Fibroblast of lung (primary cell): ENCODE data around the gene CXCR3. TPM values are rescaled to one million over a fixed set of nuclear protein-coding genes. Genes with fewer than 3 reads are reported as not detected.

Experiments used
- DNase-seq, 2 donors: peaks; one replicate each; pipeline versions ENCODE4 v3.0.0 to v3.0.0-alpha.2; 2010; ENCODE audit warnings: low read depth in 2 of 2
- H2AFZ ChIP-seq: 2 replicates; pipeline ENCODE4 v1.5.1; 2012; ENCODE audit warnings: low read length, control low read depth, inconsistent platforms
- H3K27ac ChIP-seq: 2 replicates; pipeline ENCODE4 v1.5.1; 2011; ENCODE audit warnings: low read length, control low read depth; ENCODE audit not compliant: insufficient read depth
- H3K27me3 ChIP-seq: 2 replicates; pipeline ENCODE4 v1.5.1; 2011; ENCODE audit warnings: mild to moderate bottlenecking, low read length; ENCODE audit not compliant: control insufficient read depth, insufficient read depth
- H3K36me3 ChIP-seq: 2 replicates; pipeline ENCODE4 v1.5.1; 2011; ENCODE audit warnings: low read length; ENCODE audit not compliant: control insufficient read depth, insufficient read depth
- H3K4me1 ChIP-seq: 2 replicates; pipeline ENCODE4 v1.5.1; 2011; ENCODE audit warnings: low read length; ENCODE audit not compliant: control insufficient read depth, insufficient read depth; ENCODE audit errors: extremely low read depth
- H3K4me2 ChIP-seq: 2 replicates; pipeline ENCODE4 v1.5.1; 2011; ENCODE audit warnings: low read length, control low read depth; ENCODE audit not compliant: insufficient read depth; ENCODE audit errors: extremely low read depth
- H3K4me3 ChIP-seq, 4 experiments: fragments of 200-600 bp in 1 of 4; sonication (generic) in 1 of 4; replicated peaks in 1 of 4; 2 replicates each; pipeline ENCODE4 v1.5.1; 2011 to 2016; ENCODE audit warnings: low read length in 4 of 4, low read depth in 3 of 4, mild to moderate bottlenecking in 3 of 4, control low read depth in 2 of 4, inconsistent platforms in 1 of 4, mixed read lengths in 1 of 4; ENCODE audit not compliant: insufficient read depth in 1 of 4; ENCODE audit errors: control extremely low read depth in 1 of 4
- H3K79me2 ChIP-seq: 2 replicates; pipeline ENCODE4 v1.5.1; 2012; ENCODE audit warnings: mild to moderate bottlenecking, low read length, inconsistent platforms; ENCODE audit not compliant: control insufficient read depth, insufficient read depth
- H3K9ac ChIP-seq: 2 replicates; pipeline ENCODE4 v1.5.1; 2011; ENCODE audit warnings: mild to moderate bottlenecking, low read length, control low read depth; ENCODE audit not compliant: insufficient read depth
- H3K9me3 ChIP-seq: 2 replicates; pipeline ENCODE4 v1.5.1; 2012; ENCODE audit warnings: low read depth, low read length; ENCODE audit not compliant: control insufficient read depth, insufficient read depth
- H4K20me1 ChIP-seq: 2 replicates; pipeline ENCODE4 v1.5.1; 2011; ENCODE audit warnings: low read length; ENCODE audit not compliant: control insufficient read depth, insufficient read depth; ENCODE audit errors: extremely low read depth
- CTCF ChIP-seq, 2 donors: IDR thresholded peaks in 1 of 2; conservative IDR thresholded peaks in 1 of 2; 1 replicate in 1 of 2; 2 replicates in 1 of 2; pipeline ENCODE4 v1.5.1; 2011 to 2012; ENCODE audit warnings: low read length in 2 of 2, control low read depth in 1 of 2, inconsistent platforms in 1 of 2, low read depth in 1 of 2, mild to moderate bottlenecking in 1 of 2
- EZH2 ChIP-seq: IDR thresholded peaks from 2 replicates; pipeline ENCODE4 v1.5.1; 2012; ENCODE audit warnings: low read length, control low read depth, mild to moderate bottlenecking; ENCODE audit errors: missing control alignments
- polyA plus RNA-seq, 2 donors: library from polyadenylated mRNA; depleted of rRNA in 1 of 2; stranded (reverse) in 1 of 2; unstranded in 1 of 2; fragments of >200 nt; gene quantifications; 2 replicates each; pipeline ENCODE4 v1.2.1, GENCODE V29; 2011 to 2012; ENCODE audit warnings: missing spikeins in 1 of 2
- total RNA-seq: library from RNA; depleted of rRNA; stranded (reverse); fragments of >200 nt; gene quantifications from 2 replicates; pipeline ENCODE4 v1.2.1, GENCODE V29; 2014

CXCR3 gene
- total and polyA plus RNA-seq, 2 donors (not counting 1 experiment from before 2014, with no cell fraction given) = not detected

GRCh38 chrX:71659342-71659741 lies 41.0 kb upstream of the CXCR3 start:
- H3K79me2 ChIP-seq = no peaks in the 10 kb centered on the region
- no peaks in the 10 kb centered on the region for H3K27me3 ChIP-seq
- no peak overlapping the region for H3K4me3 ChIP-seq
- no peaks in the 10 kb centered on the region for H3K36me3 ChIP-seq
- no peaks in the 10 kb centered on the region for H3K9me3 ChIP-seq
- H3K4me1 ChIP-seq = no peaks in the 10 kb centered on the region
- no peak for DNase-seq
- H3K9ac ChIP-seq = no peak overlapping the region
- no peak overlapping the region for H3K27ac ChIP-seq
- TF ChIP-seq EZH2 (no peak), CTCF (conservative IDR thresholded peaks at IDR 0.05 in 1 of 2, IDR thresholded peaks at IDR 0.05 in 1 of 2; ENCODE audit: low read depth in 1 of 2, low read length in 2 of 2) (no peak)
- H4K20me1 ChIP-seq = no peaks in the 10 kb centered on the region
- H3K4me2 ChIP-seq = no peak overlapping the region
- H2AFZ ChIP-seq = no peak overlapping the region

- Histone ChIP-seq H3K36me3 (no peaks in the 10 kb centered on the region), H3K27me3 (no peaks in the 10 kb centered on the region), H3K4me1 (no peaks in the 10 kb centered on the region), H3K4me2 (no peak overlapping the region), H3K27ac (no peak overlapping the region), H3K9ac (no peak overlapping the region), H4K20me1 (no peaks in the 10 kb centered on the region), H2AFZ (no peak overlapping the region), H3K79me2 (no peaks in the 10 kb centered on the region), H3K9me3 (no peaks in the 10 kb centered on the region), H3K4me3 (no peak overlapping the region)
- DNase-seq = no peak
- TF ChIP-seq EZH2 (no peak), CTCF (conservative IDR thresholded peaks at IDR 0.05 in 1 of 2, IDR thresholded peaks at IDR 0.05 in 1 of 2; ENCODE audit: low read depth in 1 of 2, low read length in 2 of 2) (no peak)
Observed at GRCh38 chrX:71657267-71657666, 39.0 kb upstream of the CXCR3 start.

- Histone ChIP-seq H3K4me2 (no peak overlapping the region), H2AFZ (no peak overlapping the region), H4K20me1 (no peaks in the 10 kb centered on the region), H3K9ac (no peak overlapping the region), H3K27me3 (no peaks in the 10 kb centered on the region), H3K27ac (no peak overlapping the region), H3K4me3 (no peak overlapping the region), H3K79me2 (no peaks in the 10 kb centered on the region), H3K36me3 (no peaks in the 10 kb centered on the region), H3K9me3 (no peaks in the 10 kb centered on the region), H3K4me1 (no peaks in the 10 kb centered on the region)
- no peak for DNase-seq
- no peak for TF ChIP-seq EZH2
- no peak for TF ChIP-seq CTCF (conservative IDR thresholded peaks at IDR 0.05 in 1 of 2, IDR thresholded peaks at IDR 0.05 in 1 of 2; ENCODE audit: low read depth in 1 of 2, low read length in 2 of 2)
Observed at GRCh38 chrX:71653344-71653743, 35.0 kb upstream of the CXCR3 start.
